ENCODE measurements around the gene RNF225. TPM values are rescaled to one million over a fixed set of nuclear protein-coding genes. Genes with fewer than 3 reads are reported as not detected.

RNF225 gene
- total and polyA plus RNA-seq, 9 of the 15 experiments (the other 6 are each of a cell fraction or from before 2014, with no cell fraction given), result 0.33 TPM; not detected in 8

DNA sequence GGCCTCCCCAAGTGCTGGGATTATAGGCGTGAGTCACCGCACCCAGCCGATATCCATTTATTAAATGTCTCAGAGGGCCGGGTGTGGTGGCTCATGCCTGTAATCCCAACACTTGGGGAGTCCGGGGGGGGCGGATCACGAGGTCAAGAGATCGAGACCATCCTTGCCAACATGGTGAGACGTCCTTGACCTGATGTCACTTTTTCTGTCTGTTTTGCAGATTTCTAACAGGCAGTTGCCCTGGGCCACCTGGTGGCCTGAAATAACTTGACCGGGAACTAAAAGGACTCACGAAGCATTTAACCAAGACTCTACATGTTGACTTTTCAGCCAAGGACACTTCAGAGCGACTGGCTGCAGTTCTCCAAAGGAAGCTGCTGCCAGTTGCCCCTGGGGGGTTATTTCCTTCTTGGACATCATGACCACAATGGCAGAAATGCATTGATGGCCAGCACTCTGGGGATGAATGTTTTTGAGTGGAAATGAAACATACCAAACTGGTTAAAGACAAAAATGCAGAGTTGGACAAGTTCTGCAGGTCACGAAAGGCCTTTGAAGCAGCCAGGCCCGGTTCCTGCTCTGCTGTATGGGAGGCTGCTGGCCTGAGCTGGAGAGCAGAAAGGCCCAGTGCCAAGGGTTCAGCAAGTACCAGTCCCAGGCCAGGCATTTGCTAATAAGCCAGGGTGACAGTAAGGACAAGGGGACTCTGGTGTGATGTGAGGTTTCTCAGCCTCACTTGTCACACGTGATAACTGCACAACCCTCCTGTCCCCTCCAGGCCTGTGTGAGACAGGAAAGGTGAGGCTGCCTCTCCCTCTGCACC, 22.9 kb upstream of the RNF225 start:
- no peak overlapping the region for H2AFZ ChIP-seq (ENCODE audit: low read depth, low read length)
- intact Hi-C loops (cut with micrococcal nuclease), result no loop called here
- no peaks in the 10 kb centered on the region for H3K9me3 ChIP-seq (replicated peaks; ENCODE audit: control insufficient read depth, insufficient read depth, low read depth, low read length)
- ChIA-PET CTCF (ENCODE audit: low intra/inter-chr PET ratio) (no interaction called here), POLR2A (interaction anchor here (0.8 to 1.8 kb wide), 4 partner anchors 10 to 147 kb away, joined by 3 to 6 read pairs (median 4); partner anchors contain the start of genes ZBTB45 and ZNF497)
- no peak overlapping the region for H3K27ac ChIP-seq (ENCODE audit: extremely low read depth, low read depth, low read length)
- no peak overlapping the region for H3K4me3 ChIP-seq
- 32% methylated on average over 15 of the region's 15 CpGs for WGBS (ENCODE audit: insufficient coverage, low coverage, missing lambda C conversion rate)
- H3K27me3 ChIP-seq (ENCODE audit: control insufficient read depth in 2 of 2, insufficient read depth in 2 of 2, low read length in 2 of 2), result no peaks in the 10 kb centered on the region
- FAIRE-seq (peak; percentile 58), ATAC-seq (peak; percentile 62), DNase-seq (ENCODE audit: extremely low read depth in 1 of 4, low spot score in 3 of 4) (no peak)
- no peak overlapping the region for H3K4me2 ChIP-seq (ENCODE audit: insufficient read depth, low read length)
- no peaks in the 10 kb centered on the region for H3K79me2 ChIP-seq (ENCODE audit: control insufficient read depth, insufficient read depth, low read length)
- no TSS peak for BruUV-seq (replicated peaks)
- no peaks in the 10 kb centered on the region for H3K9me1 ChIP-seq (ENCODE audit: control insufficient read depth, insufficient read depth, low read length)
- peaks cover 2 to 15% of the 10 kb centered on the region in 2 experiments; a peak in 2 of 5 replicates for H3K4me1 ChIP-seq (replicated peaks in 1 of 2; ENCODE audit: control insufficient read depth in 2 of 2, insufficient read depth in 2 of 2, low read length in 2 of 2)
- in situ Hi-C loops (cut with MboI), result no loop called here
- peak overlapping the region in 1 of 2 experiments; percentile 68; a peak in 1 of 4 replicates for H3K9ac ChIP-seq (ENCODE audit: insufficient read depth in 1 of 2, low read depth in 2 of 2, low read length in 2 of 2)
- H3K36me3 ChIP-seq (ENCODE audit: control insufficient read depth, insufficient read depth, low read length), result no peaks in the 10 kb centered on the region
- H4K20me1 ChIP-seq (replicated peaks; ENCODE audit: control insufficient read depth, insufficient read depth, low read length), result no peaks in the 10 kb centered on the region
- TF ChIP-seq RAD21 (CRISPR knock-in tag; conservative IDR thresholded peaks at IDR 0.05 in 1 of 2, IDR thresholded peaks at IDR 0.05 in 1 of 2) (0 out of 4 replicates have a peak, but pooled peaks of 1 of the 2 experiments have one; percentile 12), JUN (IDR thresholded peaks at IDR 0.05; ENCODE audit: borderline replicate concordance, low read depth, low read length) (no peak), JUN (CRISPR knock-in tag; IDR thresholded peaks at IDR 0.05; ENCODE audit: borderline replicate concordance) (no peak), BRD4 (IDR thresholded peaks at IDR 0.05) (no peak), ZBED1 (IDR thresholded peaks at IDR 0.05) (no peak), ESRRA (IDR thresholded peaks at IDR 0.05; ENCODE audit: borderline replicate concordance, low read depth) (no peak), PTRF (tag; IDR thresholded peaks at IDR 0.05) (no peak), ZNF778 (CRISPR knock-in tag; IDR thresholded peaks at IDR 0.05) (no peak)
- TF ChIP-seq, protein P1, sequence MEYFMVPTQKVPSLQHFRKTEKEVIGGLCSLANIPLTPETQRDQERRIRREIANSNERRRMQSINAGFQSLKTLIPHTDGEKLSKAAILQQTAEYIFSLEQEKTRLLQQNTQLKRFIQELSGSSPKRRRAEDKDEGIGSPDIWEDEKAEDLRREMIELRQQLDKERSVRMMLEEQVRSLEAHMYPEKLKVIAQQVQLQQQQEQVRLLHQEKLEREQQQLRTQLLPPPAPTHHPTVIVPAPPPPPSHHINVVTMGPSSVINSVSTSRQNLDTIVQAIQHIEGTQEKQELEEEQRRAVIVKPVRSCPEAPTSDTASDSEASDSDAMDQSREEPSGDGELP (CRISPR knock-in tag; IDR thresholded peaks at IDR 0.05; ENCODE audit: borderline replicate concordance), result no peak
- TF ChIP-seq, protein P2, sequence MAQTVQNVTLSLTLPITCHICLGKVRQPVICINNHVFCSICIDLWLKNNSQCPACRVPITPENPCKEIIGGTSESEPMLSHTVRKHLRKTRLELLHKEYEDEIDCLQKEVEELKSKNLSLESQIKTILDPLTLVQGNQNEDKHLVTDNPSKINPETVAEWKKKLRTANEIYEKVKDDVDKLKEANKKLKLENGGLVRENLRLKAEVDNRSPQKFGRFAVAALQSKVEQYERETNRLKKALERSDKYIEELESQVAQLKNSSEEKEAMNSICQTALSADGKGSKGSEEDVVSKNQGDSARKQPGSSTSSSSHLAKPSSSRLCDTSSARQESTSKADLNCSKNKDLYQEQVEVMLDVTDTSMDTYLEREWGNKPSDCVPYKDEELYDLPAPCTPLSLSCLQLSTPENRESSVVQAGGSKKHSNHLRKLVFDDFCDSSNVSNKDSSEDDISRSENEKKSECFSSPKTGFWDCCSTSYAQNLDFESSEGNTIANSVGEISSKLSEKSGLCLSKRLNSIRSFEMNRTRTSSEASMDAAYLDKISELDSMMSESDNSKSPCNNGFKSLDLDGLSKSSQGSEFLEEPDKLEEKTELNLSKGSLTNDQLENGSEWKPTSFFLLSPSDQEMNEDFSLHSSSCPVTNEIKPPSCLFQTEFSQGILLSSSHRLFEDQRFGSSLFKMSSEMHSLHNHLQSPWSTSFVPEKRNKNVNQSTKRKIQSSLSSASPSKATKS (CRISPR knock-in tag; IDR thresholded peaks at IDR 0.05), result no peak
- TF ChIP-seq, protein P3, sequence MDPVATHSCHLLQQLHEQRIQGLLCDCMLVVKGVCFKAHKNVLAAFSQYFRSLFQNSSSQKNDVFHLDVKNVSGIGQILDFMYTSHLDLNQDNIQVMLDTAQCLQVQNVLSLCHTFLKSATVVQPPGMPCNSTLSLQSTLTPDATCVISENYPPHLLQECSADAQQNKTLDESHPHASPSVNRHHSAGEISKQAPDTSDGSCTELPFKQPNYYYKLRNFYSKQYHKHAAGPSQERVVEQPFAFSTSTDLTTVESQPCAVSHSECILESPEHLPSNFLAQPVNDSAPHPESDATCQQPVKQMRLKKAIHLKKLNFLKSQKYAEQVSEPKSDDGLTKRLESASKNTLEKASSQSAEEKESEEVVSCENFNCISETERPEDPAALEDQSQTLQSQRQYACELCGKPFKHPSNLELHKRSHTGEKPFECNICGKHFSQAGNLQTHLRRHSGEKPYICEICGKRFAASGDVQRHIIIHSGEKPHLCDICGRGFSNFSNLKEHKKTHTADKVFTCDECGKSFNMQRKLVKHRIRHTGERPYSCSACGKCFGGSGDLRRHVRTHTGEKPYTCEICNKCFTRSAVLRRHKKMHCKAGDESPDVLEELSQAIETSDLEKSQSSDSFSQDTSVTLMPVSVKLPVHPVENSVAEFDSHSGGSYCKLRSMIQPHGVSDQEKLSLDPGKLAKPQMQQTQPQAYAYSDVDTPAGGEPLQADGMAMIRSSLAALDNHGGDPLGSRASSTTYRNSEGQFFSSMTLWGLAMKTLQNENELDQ (CRISPR knock-in tag; IDR thresholded peaks at IDR 0.05; ENCODE audit: borderline replicate concordance), result no peak
- TF ChIP-seq, protein P4, sequence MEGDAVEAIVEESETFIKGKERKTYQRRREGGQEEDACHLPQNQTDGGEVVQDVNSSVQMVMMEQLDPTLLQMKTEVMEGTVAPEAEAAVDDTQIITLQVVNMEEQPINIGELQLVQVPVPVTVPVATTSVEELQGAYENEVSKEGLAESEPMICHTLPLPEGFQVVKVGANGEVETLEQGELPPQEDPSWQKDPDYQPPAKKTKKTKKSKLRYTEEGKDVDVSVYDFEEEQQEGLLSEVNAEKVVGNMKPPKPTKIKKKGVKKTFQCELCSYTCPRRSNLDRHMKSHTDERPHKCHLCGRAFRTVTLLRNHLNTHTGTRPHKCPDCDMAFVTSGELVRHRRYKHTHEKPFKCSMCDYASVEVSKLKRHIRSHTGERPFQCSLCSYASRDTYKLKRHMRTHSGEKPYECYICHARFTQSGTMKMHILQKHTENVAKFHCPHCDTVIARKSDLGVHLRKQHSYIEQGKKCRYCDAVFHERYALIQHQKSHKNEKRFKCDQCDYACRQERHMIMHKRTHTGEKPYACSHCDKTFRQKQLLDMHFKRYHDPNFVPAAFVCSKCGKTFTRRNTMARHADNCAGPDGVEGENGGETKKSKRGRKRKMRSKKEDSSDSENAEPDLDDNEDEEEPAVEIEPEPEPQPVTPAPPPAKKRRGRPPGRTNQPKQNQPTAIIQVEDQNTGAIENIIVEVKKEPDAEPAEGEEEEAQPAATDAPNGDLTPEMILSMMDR (IDR thresholded peaks at IDR 0.05 in 2 of 3, conservative IDR thresholded peaks at IDR 0.05 in 1 of 3; ENCODE audit: insufficient read depth in 2 of 3, low read depth in 1 of 3, low read length in 3 of 3), result peak in 2 of 3 experiments; percentile 38 to 46; a peak in 3 of 6 replicates
